ENCODE data around the gene ZNF516. TPM values are rescaled to one million over a fixed set of nuclear protein-coding genes. Genes with fewer than 3 reads are reported as not detected.

The ZNF516 gene
- total RNA-seq, 6 experiments from 2014 or later = 34.6 to 52.2 (median 42.2) TPM

GRCh38 chr18:76359909-76360308 lies 135.1 kb downstream of the ZNF516 start:
- peaks cover 54% of the 10 kb centered on the region for H3K36me3 Mint-ChIP-seq (ENCODE audit: low read depth)
- no peak for TF ChIP-seq CTCF (IDR thresholded peaks at IDR 0.05)
- H3K4me3 Mint-ChIP-seq = no peak overlapping the region
- H3K27ac Mint-ChIP-seq = no peak overlapping the region
- peaks cover 2% of the 10 kb centered on the region for H3K27me3 Mint-ChIP-seq (ENCODE audit: insufficient read depth)
- DNase-seq = no peak
- H3K9me3 Mint-ChIP-seq = no peaks in the 10 kb centered on the region
- peaks cover 53% of the 10 kb centered on the region for H3K4me1 Mint-ChIP-seq (ENCODE audit: low read depth)

- H3K4me1 Mint-ChIP-seq (ENCODE audit: low read depth) = peaks cover 51% of the 10 kb centered on the region
- no peak for DNase-seq
- no peak overlapping the region for H3K4me3 Mint-ChIP-seq
- TF ChIP-seq CTCF (IDR thresholded peaks at IDR 0.05) = no peak
- peaks cover 2% of the 10 kb centered on the region for H3K27me3 Mint-ChIP-seq (ENCODE audit: insufficient read depth)
- H3K27ac Mint-ChIP-seq = peak overlapping the region; percentile 24; the same call in 1 of the 2 replicates
- peaks cover 52% of the 10 kb centered on the region for H3K36me3 Mint-ChIP-seq (ENCODE audit: low read depth)
- peaks cover 8% of the 10 kb centered on the region for H3K9me3 Mint-ChIP-seq
Observed at GRCh38 chr18:76358774-76359173, 136.3 kb downstream of the ZNF516 start.

GRCh38 chr18:76357585-76358260 lies 137.3 kb downstream of the ZNF516 start:
- TF ChIP-seq CTCF (IDR thresholded peaks at IDR 0.05) = no peak
- Mint-ChIP-seq H3K4me1 (ENCODE audit: low read depth) (peaks cover 44% of the 10 kb centered on the region), H3K4me3 (no peak overlapping the region), H3K36me3 (ENCODE audit: low read depth) (peaks cover 57% of the 10 kb centered on the region), H3K27me3 (ENCODE audit: insufficient read depth) (peaks cover 2% of the 10 kb centered on the region; the same call in 1 of the 2 replicates), H3K9me3 (peaks cover 13% of the 10 kb centered on the region), H3K27ac (no peak overlapping the region)
- DNase-seq = no peak

GRCh38 chr18:76357174-76357573 lies 137.9 kb downstream of the ZNF516 start:
- peaks cover 44% of the 10 kb centered on the region for H3K4me1 Mint-ChIP-seq (ENCODE audit: low read depth)
- no peak overlapping the region for H3K4me3 Mint-ChIP-seq
- H3K27ac Mint-ChIP-seq = no peak overlapping the region
- peaks cover 5% of the 10 kb centered on the region; the same call in 1 of the 2 replicates for H3K27me3 Mint-ChIP-seq (ENCODE audit: insufficient read depth)
- no peak for TF ChIP-seq CTCF (IDR thresholded peaks at IDR 0.05)
- peaks cover 13% of the 10 kb centered on the region for H3K9me3 Mint-ChIP-seq
- peaks cover 54% of the 10 kb centered on the region for H3K36me3 Mint-ChIP-seq (ENCODE audit: low read depth)
- DNase-seq = no peak

- TF ChIP-seq CTCF (IDR thresholded peaks at IDR 0.05) = no peak
- DNase-seq = no peak
- H3K4me1 Mint-ChIP-seq (ENCODE audit: low read depth) = peaks cover 44% of the 10 kb centered on the region
- peaks cover 13% of the 10 kb centered on the region for H3K9me3 Mint-ChIP-seq
- H3K4me3 Mint-ChIP-seq = no peak overlapping the region
- H3K36me3 Mint-ChIP-seq (ENCODE audit: low read depth) = peaks cover 49% of the 10 kb centered on the region
- H3K27me3 Mint-ChIP-seq (ENCODE audit: insufficient read depth) = peaks cover 7% of the 10 kb centered on the region; the same call in 1 of the 2 replicates
- H3K27ac Mint-ChIP-seq = no peak overlapping the region
Observed at GRCh38 chr18:76356666-76357065, 138.4 kb downstream of the ZNF516 start.

All from HFFc6 (cell line).